Epithelial cell of prostate (primary cell): ENCODE results near the gene CEP295NL.
A peak's percentile ranks its signal among the peaks of the same experiment; 100 is the strongest.
"Not testable (repeated sequence)": the region's sequence is repeated elsewhere in the genome, so short reads cannot be mapped to it uniquely, and the experiment has no call there.

Source experiments
- DNase-seq: peaks from one replicate; pipeline ENCODE4 v3.0.0-alpha.2; 2011; ENCODE audit warnings: low read depth, low spot score
- H3K27ac ChIP-seq: fragments of 450-650 bp; 2 replicates; pipeline ENCODE4 v1.5.1; 2017; ENCODE audit warnings: mild to moderate bottlenecking

The CEP295NL gene

GRCh38 chr17:78891406-78892061 is 11.5 kb downstream of the CEP295NL start:
- H3K27ac ChIP-seq: no peak overlapping the region
- DNase-seq: no peak

- DNase-seq: no peak
- H3K27ac ChIP-seq: no peak overlapping the region
These were observed 12.5 kb downstream of the CEP295NL start for GRCh38 chr17:78890498-78890897.

DNA sequence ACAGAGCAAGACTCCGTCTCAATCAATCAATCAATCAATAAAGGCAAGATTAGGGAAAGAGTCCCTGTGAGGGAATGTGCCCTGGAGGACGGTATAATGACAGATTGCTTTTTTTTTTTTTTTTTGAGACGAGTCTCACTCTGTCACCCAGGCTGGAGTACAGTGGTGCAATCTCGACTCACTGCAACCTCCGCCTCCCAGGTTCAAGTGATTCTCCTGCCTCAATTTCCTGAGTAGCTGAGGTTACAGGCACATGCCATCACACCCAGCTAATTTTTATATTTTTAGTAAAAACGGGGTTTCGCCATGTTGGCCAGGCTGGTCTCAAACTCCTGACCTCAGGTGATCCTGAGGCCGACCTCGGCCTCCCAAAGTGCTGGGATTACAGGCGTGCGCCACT is 12.9 kb downstream of the CEP295NL start:
- not testable (repeated sequence) for DNase-seq, H3K27ac ChIP-seq

- no peak overlapping the region for H3K27ac ChIP-seq
- DNase-seq: no peak
These were observed 13.5 kb downstream of the CEP295NL start for GRCh38 chr17:78889531-78889930.

GRCh38 chr17:78888941-78889518 is 14.0 kb downstream of the CEP295NL start:
- DNase-seq: no peak
- H3K27ac ChIP-seq: no peak overlapping the region

DNA sequence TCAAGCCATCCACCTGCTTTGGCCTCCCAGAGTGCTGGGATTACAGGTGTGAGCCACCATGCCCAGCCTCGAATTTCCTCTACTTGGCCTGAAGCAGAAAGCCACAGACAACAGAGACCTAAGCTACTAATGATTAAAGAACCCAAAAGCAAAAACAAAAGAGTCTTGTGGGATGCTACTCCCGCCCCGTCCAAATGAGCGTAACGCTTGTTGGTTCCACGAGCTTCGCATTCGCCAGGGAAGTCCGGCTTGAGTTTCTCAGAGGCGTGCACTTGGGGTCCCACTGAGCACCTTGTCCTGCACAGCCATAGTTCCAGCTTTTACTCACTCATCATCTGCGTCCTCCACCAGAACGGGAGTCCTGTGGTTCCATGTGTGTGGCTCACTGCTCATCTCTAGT is 16.0 kb downstream of the CEP295NL start:
- no peak for DNase-seq
- H3K27ac ChIP-seq: no peak overlapping the region

- no peak overlapping the region for H3K27ac ChIP-seq
- no peak for DNase-seq
These were observed 17.0 kb downstream of the CEP295NL start for GRCh38 chr17:78885956-78886355.

DNA sequence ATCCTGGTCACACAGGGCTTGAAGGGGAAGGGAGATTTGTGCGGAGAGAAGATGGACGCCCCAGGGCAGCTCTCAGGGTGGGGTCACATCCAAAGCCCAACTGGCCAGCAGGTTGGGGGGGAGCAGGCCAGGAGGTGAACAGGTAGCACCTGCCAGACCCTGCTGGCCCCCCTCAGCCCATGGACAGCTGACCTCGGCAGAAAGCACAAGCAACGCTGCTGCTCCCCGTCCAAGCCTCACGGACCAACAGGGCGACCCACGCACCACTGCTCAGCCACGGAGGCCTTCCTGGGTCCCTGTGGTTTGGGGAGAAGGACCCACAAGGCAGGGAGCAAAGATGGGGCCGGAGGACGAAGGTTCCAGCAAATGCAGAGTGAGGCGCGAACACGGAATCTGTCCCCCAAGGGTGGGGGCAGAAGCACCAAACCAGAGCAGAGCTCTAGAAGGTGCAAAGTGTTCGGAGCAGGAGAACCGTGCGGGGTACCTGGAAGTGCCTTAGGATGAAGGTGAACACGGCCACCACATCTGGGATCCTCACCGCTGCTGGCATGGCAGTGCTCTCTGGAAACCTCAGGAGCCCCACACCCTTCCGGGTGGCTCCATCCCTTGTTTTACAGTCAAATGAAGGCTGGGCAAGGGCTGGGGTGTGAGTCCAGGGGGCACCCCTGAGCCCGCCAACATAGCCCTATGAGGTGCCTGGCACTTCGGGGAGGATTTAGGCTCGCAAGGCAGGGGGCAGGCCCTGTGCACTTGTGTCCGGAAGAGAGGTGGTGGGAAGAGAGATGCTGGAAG is 17.9 kb downstream of the CEP295NL start:
- no peak for DNase-seq
- no peak overlapping the region for H3K27ac ChIP-seq

GRCh38 chr17:78884148-78884825 is 18.7 kb downstream of the CEP295NL start:
- H3K27ac ChIP-seq: peak overlapping the region; percentile 70
- DNase-seq: no peak

- DNase-seq: no peak
- peak overlapping the region; percentile 70 for H3K27ac ChIP-seq
These were observed 19.4 kb downstream of the CEP295NL start for GRCh38 chr17:78883533-78884131.

- H3K27ac ChIP-seq: peak overlapping the region; percentile 70
- DNase-seq: no peak
These were observed 19.9 kb downstream of the CEP295NL start for GRCh38 chr17:78883089-78883532.

- peak overlapping the region; percentile 70 for H3K27ac ChIP-seq
- no peak for DNase-seq
These were observed 20.4 kb downstream of the CEP295NL start for GRCh38 chr17:78882540-78883088.

- DNase-seq: no peak
- no peak overlapping the region for H3K27ac ChIP-seq
These were observed 23.3 kb downstream of the CEP295NL start for GRCh38 chr17:78879635-78880186.

DNA sequence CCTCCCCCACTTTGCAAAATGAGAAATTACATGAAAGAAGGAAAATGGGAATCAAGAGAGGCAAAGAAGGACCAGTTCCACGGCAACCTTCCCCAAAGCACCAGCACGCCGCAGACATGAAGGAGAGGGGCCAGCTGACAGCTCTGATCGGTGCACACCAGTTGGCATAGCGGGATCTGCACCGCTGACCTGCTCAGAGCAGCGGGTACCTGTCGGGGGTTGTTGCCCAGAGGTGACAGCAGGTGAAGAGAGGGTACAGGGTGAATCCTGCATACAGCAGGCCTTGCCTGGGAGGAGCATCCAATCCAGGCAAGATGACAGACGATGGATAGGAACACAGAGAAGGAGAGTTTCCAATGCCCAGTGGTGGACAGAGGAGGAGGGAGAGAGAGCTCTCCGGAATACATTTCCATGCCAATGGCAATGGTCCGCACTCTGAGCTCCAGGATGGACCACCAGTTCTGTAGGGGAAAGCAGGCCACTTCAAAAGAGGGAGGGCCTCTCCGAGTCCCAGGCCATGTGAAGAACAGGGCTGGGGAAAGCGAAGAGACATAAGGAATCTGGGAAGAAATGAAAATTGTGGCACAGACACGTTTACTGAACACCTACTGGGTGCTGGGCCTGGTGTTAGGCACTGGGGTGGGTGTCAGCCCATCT is 24.0 kb downstream of the CEP295NL start:
- H3K27ac ChIP-seq: no peak overlapping the region

GRCh38 chr17:78878261-78878660 is 24.7 kb downstream of the CEP295NL start:
- DNase-seq: no peak
- H3K27ac ChIP-seq: no peak overlapping the region

More for the DNA sequence above, 24.0 kb downstream of the CEP295NL start:
- no peak for DNase-seq

- not testable (repeated sequence) for H3K27ac ChIP-seq, DNase-seq
These were observed 26.0 kb downstream of the CEP295NL start for GRCh38 chr17:78876954-78877517.

- no peak overlapping the region for H3K27ac ChIP-seq
- no peak for DNase-seq
These were observed 26.9 kb downstream of the CEP295NL start for GRCh38 chr17:78876094-78876597.

DNA sequence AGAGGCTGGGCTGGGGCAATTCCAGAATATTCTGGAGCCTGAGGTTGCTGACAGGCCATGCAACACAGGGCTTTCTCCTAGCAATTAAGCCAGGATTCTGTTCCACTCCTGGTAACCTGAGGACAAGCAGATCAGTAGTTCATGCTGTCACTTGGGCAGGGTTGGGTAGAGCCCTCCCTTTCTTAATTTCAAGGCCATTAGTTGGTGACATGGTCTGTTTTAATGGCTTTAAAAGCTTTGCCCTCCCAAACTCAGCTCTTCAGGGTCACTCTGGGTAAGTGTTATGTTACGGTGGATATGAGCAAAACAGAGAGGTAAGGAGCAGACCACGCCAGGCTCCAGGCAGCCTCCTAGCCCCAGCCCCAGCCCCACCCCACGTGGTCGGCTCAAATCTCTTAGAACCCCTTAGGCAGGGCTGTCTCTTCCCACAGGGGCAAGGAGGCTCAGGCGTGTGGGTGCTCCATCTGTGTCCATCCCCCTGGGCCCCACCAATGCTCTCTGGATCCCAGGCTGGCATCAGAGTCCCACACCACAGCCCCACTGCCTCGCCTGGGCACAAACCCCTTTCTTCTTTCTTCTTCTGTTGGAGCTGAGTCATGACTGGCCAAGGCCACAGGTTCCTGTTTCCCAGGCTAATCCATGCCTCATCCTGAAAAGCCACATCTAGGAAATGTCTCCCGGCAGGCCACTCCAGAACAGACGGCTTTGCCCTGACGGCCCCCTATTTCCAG is 27.5 kb downstream of the CEP295NL start:
- H3K27ac ChIP-seq: no peak overlapping the region
- DNase-seq: no peak
